AG04450 (cell line): ENCODE data around the gene FAM210B. TPM values are rescaled to one million over a fixed set of nuclear protein-coding genes. Genes with fewer than 3 reads are reported as not detected.

Experiments
- CTCF ChIA-PET: fragments of 300-600, 350-600 bp; formaldehyde crosslinking; extraction: SDS; loops from one replicate; lab custom pipeline; 2022; ENCODE audit warnings: antibody characterized with exemption, inconsistent platforms; lab: Charles Lee
- POLR2A ChIA-PET: fragments of 350-600 bp; formaldehyde crosslinking; extraction: SDS; loops from one replicate; lab custom pipeline; 2021; ENCODE audit warnings: antibody characterized with exemption, inconsistent platforms; lab: Yijun Ruan, JAX
- DNase-seq: peaks from one replicate; pipeline ENCODE4 v3.0.0-alpha.2; 2011; ENCODE audit warnings: low read depth, low spot score
- H3K27ac ChIP-seq: one replicate; pipeline ENCODE4 v1.5.1; 2012; ENCODE audit warnings: low read depth, low read length, control low read depth
- H3K27me3 ChIP-seq: one replicate; pipeline ENCODE4 v1.6.0; 2012; ENCODE audit warnings: low read length; ENCODE audit not compliant: control insufficient read depth, insufficient read depth
- H3K4me3 ChIP-seq: 2 replicates; pipeline ENCODE4 v1.5.1; 2011; ENCODE audit warnings: mild to moderate bottlenecking, low read depth, low read length, control low read depth
- H3K9me3 ChIP-seq: 2 replicates; pipeline ENCODE4 v1.5.1; 2012; ENCODE audit warnings: low read length; ENCODE audit not compliant: control insufficient read depth, insufficient read depth
- CTCF ChIP-seq: IDR thresholded peaks from 2 replicates; pipeline ENCODE4 v1.5.1; 2011; ENCODE audit warnings: low read depth, low read length, control low read depth, inconsistent platforms
- polyA plus RNA-seq: library from polyadenylated mRNA; depleted of rRNA; stranded (reverse); fragments of >200 nt; gene quantifications from 2 replicates; pipeline ENCODE4 v1.2.3, GENCODE V29; 2011

The FAM210B gene
- polyA plus RNA-seq, 1 experiment: 81.0 TPM

- DNase-seq: peak; percentile 26
- peaks cover 2% of the 10 kb centered on the region for H3K27me3 ChIP-seq
- ChIA-PET POLR2A (interaction anchor here (0.5 to 1.4 kb wide), 4 partner anchors 15 to 86 kb away, joined by 3 to 6 read pairs (median 4); partner anchors contain the start of genes AURKA and CSTF1), CTCF (interaction anchor here (0.7 to 2.8 kb wide), 4 partner anchors 15 to 281 kb away, joined by 3 to 9 read pairs (median 4); no protein-coding TSS in a partner anchor)
- peak overlapping the region; percentile 78 for H3K4me3 ChIP-seq
- peak overlapping the region; percentile 65 for H3K27ac ChIP-seq
- no peaks in the 10 kb centered on the region; the same call in 1 of the 2 replicates for H3K9me3 ChIP-seq
- no peak for TF ChIP-seq CTCF
Observed at GRCh38 chr20:56359212-56360132, 698 bp downstream of the FAM210B start.

GRCh38 chr20:56360133-56360907, 1.5 kb downstream of the FAM210B start:
- H3K27ac ChIP-seq: peak overlapping the region; percentile 65
- ChIA-PET CTCF (interaction anchor here (1.6 to 2.8 kb wide), 2 partner anchors 16 to 40 kb away, joined by 4 to 9 read pairs; no protein-coding TSS in a partner anchor), POLR2A (interaction anchor here (1.0 kb wide), 1 partner anchor 32 kb away, joined by 3 read pairs; the partner anchor contains the start of genes AURKA and CSTF1)
- DNase-seq: no peak
- H3K9me3 ChIP-seq: no peaks in the 10 kb centered on the region; the same call in 1 of the 2 replicates
- peak overlapping the region; percentile 78 for H3K4me3 ChIP-seq
- no peak for TF ChIP-seq CTCF
- peaks cover 2% of the 10 kb centered on the region for H3K27me3 ChIP-seq

- POLR2A ChIA-PET: interaction anchor here (1.0 kb wide), 1 partner anchor 32 kb away, joined by 3 read pairs; the partner anchor contains the start of genes AURKA and CSTF1
- CTCF ChIA-PET: no interaction called here
- no peak for DNase-seq
- H3K27ac ChIP-seq: no peak overlapping the region
- peaks cover 2% of the 10 kb centered on the region for H3K27me3 ChIP-seq
- no peaks in the 10 kb centered on the region; the same call in 1 of the 2 replicates for H3K9me3 ChIP-seq
- peak overlapping the region; percentile 4; the same call in 1 of the 2 replicates for H3K4me3 ChIP-seq
- TF ChIP-seq CTCF: no peak
Observed at GRCh38 chr20:56360908-56361205, 2.1 kb downstream of the FAM210B start.

GRCh38 chr20:56361900-56362299, 3.1 kb downstream of the FAM210B start:
- DNase-seq: no peak
- TF ChIP-seq CTCF: no peak
- CTCF ChIA-PET: no interaction called here
- POLR2A ChIA-PET: no interaction called here
- Histone ChIP-seq H3K4me3 (no peak overlapping the region), H3K9me3 (no peaks in the 10 kb centered on the region; the same call in 1 of the 2 replicates), H3K27ac (no peak overlapping the region), H3K27me3 (peaks cover 2% of the 10 kb centered on the region)
